ENCODE results near the gene GMDS. TPM values are rescaled to one million over a fixed set of nuclear protein-coding genes. Genes with fewer than 3 reads are reported as not detected.
A peak's percentile ranks its signal among the peaks of the same experiment; 100 is the strongest.

GMDS gene
- total and polyA plus RNA-seq, 2 experiments from 2014 or later, result 6.3 to 17.7 TPM

GRCh38 chr6:2173203-2173961 is 72.0 kb downstream of the GMDS start:
- Histone ChIP-seq H3K4me3 (no peak overlapping the region), H3K27me3 (no peaks in the 10 kb centered on the region), H3K27ac (no peak overlapping the region), H3K36me3 (no peaks in the 10 kb centered on the region), H3K9me3 (ENCODE audit: low read depth) (no peaks in the 10 kb centered on the region), H3K4me1 (ENCODE audit: low read depth) (peaks cover 5% of the 10 kb centered on the region)
- no peak for TF ChIP-seq CTCF (IDR thresholded peaks at IDR 0.05; ENCODE audit: low read depth, low read length)
- DNase-seq (ENCODE audit: low read depth in 1 of 2, low spot score in 1 of 2), result no peak

GRCh38 chr6:2171728-2172127 is 73.7 kb downstream of the GMDS start:
- no peaks in the 10 kb centered on the region for H3K9me3 ChIP-seq (ENCODE audit: low read depth)
- no peaks in the 10 kb centered on the region for H3K27me3 ChIP-seq
- H3K36me3 ChIP-seq, result no peaks in the 10 kb centered on the region
- peak in 1 of 2 donors; percentile 67 for DNase-seq (ENCODE audit: low read depth in 1 of 2, low spot score in 1 of 2)
- no peak for TF ChIP-seq CTCF (IDR thresholded peaks at IDR 0.05; ENCODE audit: low read depth, low read length)
- H3K27ac ChIP-seq, result no peak overlapping the region
- peaks cover 5% of the 10 kb centered on the region for H3K4me1 ChIP-seq (ENCODE audit: low read depth)
- H3K4me3 ChIP-seq, result no peak overlapping the region

GRCh38 chr6:2168480-2168879 is 76.9 kb downstream of the GMDS start:
- Histone ChIP-seq H3K27ac (no peak overlapping the region), H3K9me3 (ENCODE audit: low read depth) (no peaks in the 10 kb centered on the region), H3K4me3 (no peak overlapping the region), H3K36me3 (no peaks in the 10 kb centered on the region), H3K27me3 (no peaks in the 10 kb centered on the region), H3K4me1 (ENCODE audit: low read depth) (peaks cover 5% of the 10 kb centered on the region)
- no peak for TF ChIP-seq CTCF (IDR thresholded peaks at IDR 0.05; ENCODE audit: low read depth, low read length)
- no peak for DNase-seq (ENCODE audit: low read depth in 1 of 2, low spot score in 1 of 2)

- H3K27me3 ChIP-seq, result no peaks in the 10 kb centered on the region
- TF ChIP-seq CTCF (IDR thresholded peaks at IDR 0.05; ENCODE audit: low read depth, low read length), result no peak
- peaks cover 2% of the 10 kb centered on the region for H3K4me1 ChIP-seq (ENCODE audit: low read depth)
- no peak for DNase-seq (ENCODE audit: low read depth in 1 of 2, low spot score in 1 of 2)
- H3K27ac ChIP-seq, result no peak overlapping the region
- no peaks in the 10 kb centered on the region for H3K36me3 ChIP-seq
- H3K4me3 ChIP-seq, result no peak overlapping the region
- no peaks in the 10 kb centered on the region for H3K9me3 ChIP-seq (ENCODE audit: low read depth)
Observed at GRCh38 chr6:2166717-2167116, 78.7 kb downstream of the GMDS start.

- TF ChIP-seq CTCF (IDR thresholded peaks at IDR 0.05; ENCODE audit: low read depth, low read length), result no peak
- H3K4me1 ChIP-seq (ENCODE audit: low read depth), result no peaks in the 10 kb centered on the region
- DNase-seq (ENCODE audit: low read depth in 1 of 2, low spot score in 1 of 2), result no peak
- no peak overlapping the region for H3K4me3 ChIP-seq
- H3K27me3 ChIP-seq, result no peaks in the 10 kb centered on the region
- H3K27ac ChIP-seq, result no peak overlapping the region
- no peaks in the 10 kb centered on the region for H3K36me3 ChIP-seq
- no peaks in the 10 kb centered on the region for H3K9me3 ChIP-seq (ENCODE audit: low read depth)
Observed at GRCh38 chr6:2165286-2165685, 80.1 kb downstream of the GMDS start.
